CD4-positive, alpha-beta T cell treated with Interleukin-1 beta for 1 hour (primary cell): ENCODE results near the gene PLA2G4B.

Experiments
- DNase-seq, 2 donors: peaks; one replicate each; pipeline ENCODE4 v3.0.0-alpha.2; 2020 to 2022

Gene PLA2G4B

GRCh38 chr15:41827880-41828806 lies 10.5 kb upstream of the PLA2G4B start, which contains the start of gene JMJD7:
TSS of gene JMJD7 (plus strand) at chr15:41828092. CDS start at chr15:41828125, 33 bp downstream.
- DNase-seq = peak; percentile 90 to 93

- no peak for DNase-seq
These were observed 9.9 kb upstream of the PLA2G4B start for GRCh38 chr15:41828807-41829141.

GRCh38 chr15:41829959-41830646 lies 8.5 kb upstream of the PLA2G4B start:
- no peak for DNase-seq

- peak; percentile 21 to 50 for DNase-seq
These were observed 7.4 kb upstream of the PLA2G4B start for GRCh38 chr15:41831291-41831690.

- DNase-seq = no peak
These were observed 6.4 kb upstream of the PLA2G4B start for GRCh38 chr15:41832208-41832607.

- no peak for DNase-seq
These were observed 5.8 kb upstream of the PLA2G4B start for GRCh38 chr15:41832875-41833274.

- DNase-seq = no peak
These were observed 4.6 kb upstream of the PLA2G4B start for GRCh38 chr15:41834096-41834495.

GRCh38 chr15:41836073-41836472 lies 2.6 kb upstream of the PLA2G4B start:
- no peak for DNase-seq

GRCh38 chr15:41836713-41837454 lies 1.8 kb upstream of the PLA2G4B start:
- no peak for DNase-seq

- no peak for DNase-seq
These were observed 1.3 kb downstream of the PLA2G4B start for GRCh38 chr15:41839781-41840491.

- no peak for DNase-seq
These were observed 2.0 kb downstream of the PLA2G4B start for GRCh38 chr15:41840673-41841072.

GRCh38 chr15:41841131-41841530 lies 2.5 kb downstream of the PLA2G4B start:
- no peak for DNase-seq

- DNase-seq = no peak
These were observed 3.6 kb downstream of the PLA2G4B start for GRCh38 chr15:41842229-41842628.

- no peak for DNase-seq
These were observed 4.9 kb downstream of the PLA2G4B start for GRCh38 chr15:41843571-41843970.

- no peak for DNase-seq
These were observed 6.2 kb downstream of the PLA2G4B start for GRCh38 chr15:41844814-41845213.

- DNase-seq = no peak
These were observed 8.6 kb downstream of the PLA2G4B start for GRCh38 chr15:41847206-41847605.

GRCh38 chr15:41847981-41848380 lies 9.3 kb downstream of the PLA2G4B start:
- DNase-seq = no peak

GRCh38 chr15:41848631-41849030 lies 10.0 kb downstream of the PLA2G4B start:
- DNase-seq = no peak

GRCh38 chr15:41849204-41849603 lies 10.6 kb downstream of the PLA2G4B start:
- no peak for DNase-seq

GRCh38 chr15:41849861-41850260 lies 11.2 kb downstream of the PLA2G4B start:
- DNase-seq = no peak

GRCh38 chr15:41850482-41851166 lies 12.0 kb downstream of the PLA2G4B start:
- no peak for DNase-seq

GRCh38 chr15:41851167-41851523 lies 12.5 kb downstream of the PLA2G4B start:
- DNase-seq = no peak
